ENCODE data around the gene CDK5RAP1.

DNA sequence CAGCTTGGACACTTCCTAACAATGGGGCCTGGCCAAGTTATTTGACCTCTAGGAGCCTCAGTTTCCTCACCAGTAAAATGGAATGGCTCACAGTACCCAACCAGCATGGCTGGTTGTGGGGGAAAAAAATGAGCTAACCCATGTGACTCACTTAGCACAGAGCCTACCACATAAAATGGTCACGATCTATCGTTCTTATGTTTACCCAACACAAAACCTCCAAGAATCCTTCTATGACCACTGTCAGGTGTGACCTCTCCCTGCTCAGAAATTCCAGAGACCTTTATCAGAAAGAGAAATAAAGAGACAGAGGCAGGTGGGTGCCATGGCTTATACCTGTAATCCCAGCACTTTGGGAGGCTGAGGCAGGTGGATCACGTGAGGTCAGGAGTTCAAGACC is 78.9 kb downstream of the CDK5RAP1 start:
- TF ChIP-seq EZH2phosphoT487 (IDR thresholded peaks at IDR 0.05; ENCODE audit: insufficient read depth, low read depth) (no peak), EZH2 (IDR thresholded peaks at IDR 0.05; ENCODE audit: insufficient read depth, poor library complexity, severe bottlenecking) (no peak)

All from GM23248 (cell line).